NCI-H146 (cell line): ENCODE results near the gene CCDC78.
"Not testable (repeated sequence)": the region's sequence is repeated elsewhere in the genome, so short reads cannot be mapped to it uniquely, and the experiment has no call there.

Experiments
- DNase-seq: peaks from one replicate; lab custom pipeline; 2025; lab: John Stamatoyannopoulos, UW

Gene CCDC78

GRCh38 chr16:693364-693763, 32.9 kb downstream of the CCDC78 start:
- DNase-seq, result no peak

- no peak for DNase-seq
Observed at GRCh38 chr16:692356-693108, 33.7 kb downstream of the CCDC78 start.

GRCh38 chr16:691242-691641, 35.0 kb downstream of the CCDC78 start:
- DNase-seq, result not testable (repeated sequence)

- no peak for DNase-seq
Observed at GRCh38 chr16:689175-689897, 36.9 kb downstream of the CCDC78 start.

GRCh38 chr16:687499-687898, 38.7 kb downstream of the CCDC78 start:
- DNase-seq, result no peak

GRCh38 chr16:686459-687260, 39.6 kb downstream of the CCDC78 start:
- DNase-seq, result no peak

- DNase-seq, result peak; percentile 48
Observed at GRCh38 chr16:685967-686366, 40.3 kb downstream of the CCDC78 start.

DNA sequence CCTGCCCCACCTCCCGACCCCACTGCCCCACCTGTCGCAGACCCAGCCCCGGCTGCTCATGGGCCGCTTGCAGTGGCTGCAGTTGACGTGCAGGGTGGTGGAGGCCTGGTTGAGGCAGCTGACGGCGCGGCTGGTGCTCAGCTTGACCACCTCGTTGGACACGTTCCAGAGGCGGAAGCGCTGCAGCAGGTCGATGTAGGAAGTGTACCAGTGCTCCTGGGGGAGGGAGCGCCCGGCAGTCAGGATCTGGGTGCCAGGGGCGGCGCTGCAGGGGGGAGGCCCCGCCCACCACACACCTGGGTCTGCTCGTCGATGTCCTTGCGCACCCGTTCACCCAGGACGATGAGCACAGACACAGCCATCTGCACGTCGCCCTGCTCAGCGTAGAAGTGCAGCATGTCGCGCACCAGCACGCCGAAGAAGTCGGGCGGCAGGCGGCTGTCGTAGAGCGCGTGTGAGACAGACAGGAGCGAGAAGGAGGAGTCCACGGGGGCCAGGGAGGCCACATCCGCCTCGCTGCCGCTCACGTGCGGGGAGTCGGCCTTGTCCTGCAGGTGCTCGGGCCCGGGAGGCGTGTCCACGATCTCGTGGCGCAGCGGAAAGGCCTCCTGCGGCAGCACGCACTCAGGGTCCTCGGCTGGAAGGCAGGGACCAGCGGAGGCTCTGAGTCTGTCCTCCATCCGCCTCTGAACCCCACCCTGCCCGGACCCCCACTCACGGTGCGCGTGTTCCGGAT, 41.1 kb downstream of the CCDC78 start:
- peak; percentile 46 for DNase-seq

DNA sequence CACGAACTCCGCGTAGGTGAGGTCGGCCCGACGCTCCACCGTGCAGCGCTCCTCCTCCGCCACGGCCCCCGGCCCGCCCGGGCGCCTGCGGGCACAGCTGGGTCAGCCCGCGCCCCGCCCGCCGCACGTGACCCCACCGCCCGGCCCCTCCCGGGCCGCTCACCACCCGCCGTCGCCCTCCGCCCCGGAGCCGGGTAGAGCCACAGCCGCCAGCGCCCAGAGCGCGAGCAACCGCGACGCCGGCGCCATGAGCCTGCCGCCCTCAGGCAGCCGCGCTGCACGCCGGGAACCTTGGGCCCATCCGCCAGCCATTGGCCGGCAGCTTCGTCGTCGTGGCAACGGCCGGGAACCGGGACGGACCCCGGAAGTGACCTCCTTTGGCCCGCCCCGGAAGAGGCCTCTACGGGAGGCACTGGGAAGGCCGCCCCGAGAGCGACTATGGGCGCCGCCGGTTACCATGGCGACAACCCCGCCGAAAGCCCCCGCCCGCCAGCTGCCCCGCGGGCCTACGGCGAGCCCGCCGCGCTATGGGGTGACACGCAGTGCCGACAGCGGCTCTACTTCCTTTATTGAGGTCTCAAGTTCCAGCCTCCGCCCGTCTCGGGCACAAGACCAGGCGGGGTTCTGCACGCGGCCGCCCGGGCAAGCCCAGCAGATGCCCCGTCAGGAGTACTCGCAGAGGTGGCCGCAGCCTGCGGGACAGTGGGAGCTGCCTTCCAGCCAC, 42.0 kb downstream of the CCDC78 start, which contains the start of gene JMJD8:
Gene JMJD8, minus strand, starts transcription at position 264 of the 724 bp plus-strand sequence. Its CDS starts 15 bp downstream, at position 249.
- DNase-seq, result peak; percentile 98

- DNase-seq, result no peak
Observed at GRCh38 chr16:683396-684070, 42.7 kb downstream of the CCDC78 start.

DNA sequence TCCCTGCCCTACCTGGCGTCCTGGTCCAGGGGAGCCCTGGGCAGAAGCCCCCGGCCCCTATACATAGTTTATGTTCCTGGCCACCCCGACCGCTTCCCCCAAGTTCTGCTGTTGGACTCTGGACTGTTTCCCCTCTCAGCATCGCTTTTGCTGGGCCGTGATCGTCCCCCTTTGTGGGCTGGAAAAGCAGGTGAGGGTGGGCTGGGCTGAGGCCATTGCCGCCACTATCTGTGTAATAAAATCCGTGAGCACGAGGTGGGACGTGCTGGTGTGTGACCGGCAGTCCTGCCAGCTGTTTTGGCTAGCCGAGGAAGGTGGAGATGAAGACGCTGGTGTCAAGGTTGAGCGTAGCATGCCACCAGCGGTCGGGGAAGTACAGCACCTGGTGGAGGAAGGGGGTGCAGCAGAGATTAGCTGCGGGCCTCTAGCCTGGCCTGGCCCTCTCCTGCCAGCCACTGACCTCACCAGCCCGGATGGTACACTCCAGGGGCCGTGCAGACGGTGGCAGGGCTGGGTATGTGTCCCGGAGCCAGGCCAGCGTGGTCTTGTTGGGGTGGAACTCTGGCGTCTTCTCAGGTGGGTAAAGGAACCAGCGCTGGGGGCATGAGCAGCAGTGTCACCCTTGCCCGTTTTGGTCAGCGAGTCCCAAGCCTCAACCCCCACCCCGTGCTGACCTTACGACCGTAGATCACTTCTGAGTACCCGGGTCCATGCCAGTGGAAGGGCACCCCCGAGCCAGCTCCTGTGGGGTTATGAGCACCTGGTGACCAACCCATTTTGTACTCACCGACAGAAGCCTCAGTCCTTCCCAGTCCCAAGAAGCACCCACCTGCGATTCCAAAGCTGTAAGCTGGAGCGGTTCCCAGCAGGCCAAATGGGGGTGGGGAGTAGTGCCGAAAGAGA, 43.5 kb downstream of the CCDC78 start:
- DNase-seq, result no peak

GRCh38 chr16:681746-682427, 44.4 kb downstream of the CCDC78 start:
- peak; percentile 16 for DNase-seq

DNA sequence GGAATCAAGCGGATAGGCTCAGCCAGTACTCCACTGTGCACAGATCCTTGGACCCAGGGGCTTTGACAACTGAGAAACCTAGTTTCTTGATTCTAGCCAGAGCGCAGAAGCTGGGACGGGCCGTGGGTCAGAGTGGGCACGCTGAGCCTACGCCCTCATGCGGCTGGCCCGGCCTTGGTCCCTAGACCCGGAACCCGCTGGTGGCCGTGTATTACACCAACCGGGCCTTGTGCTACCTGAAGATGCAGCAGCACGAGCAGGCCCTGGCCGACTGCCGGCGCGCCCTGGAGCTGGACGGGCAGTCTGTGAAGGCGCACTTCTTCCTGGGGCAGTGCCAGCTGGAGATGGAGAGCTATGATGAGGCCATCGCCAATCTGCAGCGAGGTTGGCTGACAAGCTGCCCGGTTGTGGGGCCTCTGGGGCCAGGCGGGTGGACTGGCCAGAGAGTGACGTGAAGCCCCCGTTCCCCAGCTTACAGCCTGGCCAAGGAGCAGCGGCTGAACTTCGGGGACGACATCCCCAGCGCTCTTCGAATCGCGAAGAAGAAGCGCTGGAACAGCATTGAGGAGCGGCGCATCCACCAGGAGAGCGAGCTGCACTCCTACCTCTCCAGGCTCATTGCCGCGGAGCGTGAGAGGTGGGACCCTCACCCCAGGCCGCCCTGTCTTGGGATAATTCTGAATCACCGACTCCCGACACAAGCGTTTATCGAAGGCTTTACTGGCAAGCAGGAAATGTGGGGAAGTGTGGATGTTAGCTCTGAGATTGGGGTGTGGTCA, 45.1 kb downstream of the CCDC78 start:
- DNase-seq, result peak; percentile 37

DNA sequence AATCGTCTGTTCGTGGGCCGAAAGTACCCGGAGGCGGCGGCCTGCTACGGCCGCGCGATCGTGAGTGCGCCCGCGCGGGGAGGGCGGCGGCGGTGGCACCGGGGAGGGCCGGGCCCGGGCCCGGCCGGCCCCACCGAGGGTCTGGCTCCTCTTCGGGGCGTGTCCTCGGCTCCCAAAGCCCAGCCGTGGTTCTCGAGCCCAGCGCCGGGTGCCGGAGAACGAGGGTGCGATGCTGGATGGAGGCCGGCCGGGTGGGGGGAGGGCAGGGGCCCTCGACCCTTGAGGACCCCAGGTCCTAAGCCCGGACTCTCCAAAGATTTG, 45.7 kb downstream of the CCDC78 start:
- no peak for DNase-seq

- peak; percentile 90 for DNase-seq
Observed at GRCh38 chr16:679814-680624, 46.2 kb downstream of the CCDC78 start, which contains the start of gene STUB1. Gene STUB1 (plus strand): TSS chr16:680410. CDS start chr16:680526, 116 bp downstream.

DNA sequence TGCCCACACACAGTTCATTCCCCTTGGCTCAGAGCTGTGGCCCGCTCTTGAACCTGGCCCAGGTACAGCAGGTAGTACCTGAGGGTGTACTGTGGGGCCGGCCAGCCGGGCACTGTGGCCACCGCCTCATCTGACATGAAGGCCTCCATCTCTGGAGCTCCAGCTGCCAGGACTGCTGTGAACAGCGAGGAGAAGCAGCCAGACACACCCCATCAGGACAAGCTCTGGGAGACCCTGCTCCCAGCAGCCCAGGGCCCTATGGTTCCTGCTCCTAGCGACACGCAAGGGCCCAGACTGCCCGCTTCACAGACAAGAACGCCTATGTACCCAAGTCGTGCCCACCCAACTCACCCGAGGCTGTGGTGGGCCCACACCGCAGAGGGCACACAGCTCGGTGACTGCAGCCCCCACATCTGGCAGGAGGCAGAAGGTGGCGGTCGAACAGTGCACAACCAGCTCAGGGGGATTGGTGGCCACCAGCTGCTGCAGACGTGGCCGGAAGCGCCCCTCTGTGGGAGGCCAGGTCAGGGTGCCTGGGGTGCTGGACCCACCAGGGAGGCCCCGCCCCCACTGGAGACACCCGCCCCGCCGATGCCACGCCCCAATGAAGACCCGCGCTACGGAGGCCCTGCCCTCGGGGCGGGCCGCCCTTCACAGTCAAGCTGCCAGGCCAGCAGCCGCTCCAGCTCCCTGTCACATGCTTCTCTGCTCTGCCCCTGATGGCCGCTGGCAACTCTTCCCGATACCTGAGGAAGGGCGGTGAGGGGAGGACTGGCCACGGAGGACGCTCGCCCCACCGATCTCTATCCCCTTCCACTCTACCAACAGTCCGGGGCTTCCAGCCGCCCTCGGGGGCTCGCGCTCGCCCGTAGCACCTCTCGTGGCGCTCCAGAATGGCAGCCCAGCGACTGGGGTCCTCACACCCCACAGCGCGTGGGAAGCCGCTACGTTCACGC, 47.1 kb downstream of the CCDC78 start:
- peak; percentile 87 for DNase-seq
